Prostate gland (tissue), 2 donors: Measurements from ENCODE around the gene LRFN3. TPM values are rescaled to one million over a fixed set of nuclear protein-coding genes. Genes with fewer than 3 reads are reported as not detected.

Experiments
- DNase-seq: peaks from one replicate; pipeline ENCODE4 v3.0.0-alpha.2; 2019; ENCODE audit warnings: low spot score
- H3K27ac ChIP-seq, 2 donors: fragments of 200-600 bp; sonication (generic); 2 replicates each; pipeline ENCODE4 v1.5.1; 2017 to 2019
- H3K27me3 ChIP-seq: fragments of 200-600 bp; sonication (generic); replicated peaks from 2 replicates; pipeline ENCODE4 v1.5.1; 2019; ENCODE audit not compliant: insufficient read depth
- H3K36me3 ChIP-seq, 2 donors: fragments of 200-600 bp; sonication (generic); 1 replicate in 1 of 2; 2 replicates in 1 of 2; pipeline versions ENCODE4 v1.5.1 to v1.8.1; 2017 to 2019
- H3K4me1 ChIP-seq: fragments of 200-600 bp; sonication (generic); replicated peaks from 2 replicates; pipeline ENCODE4 v1.5.1; 2019
- H3K4me3 ChIP-seq, 2 donors: fragments of 200-600 bp; sonication (generic); 2 replicates each; pipeline ENCODE4 v1.5.1; 2017 to 2019
- H3K9me3 ChIP-seq: fragments of 200-600 bp; sonication (generic); 2 replicates; pipeline ENCODE4 v1.5.1; 2017
- CTCF ChIP-seq, 4 experiments: fragments of 200-600 bp in 2 of 4; fragments of 450-650 bp in 2 of 4; sonication (generic) in 2 of 4; IDR thresholded peaks; 1 replicate in 3 of 4; 2 replicates in 1 of 4; pipeline ENCODE4 v1.5.1; 2016 to 2019; ENCODE audit warnings: antibody characterized with exemption in 4 of 4, mild to moderate bottlenecking in 2 of 4, moderate library complexity in 2 of 4
- POLR2A ChIP-seq: fragments of 450-650 bp; IDR thresholded peaks from one replicate; pipeline ENCODE4 v1.6.1; 2016; ENCODE audit warnings: antibody characterized with exemption, mild to moderate bottlenecking
- POLR2AphosphoS5 ChIP-seq: sonication (generic); formaldehyde crosslinking; IDR thresholded peaks from one replicate; pipeline ENCODE4 v1.6.1; 2017; ENCODE audit warnings: antibody characterized with exemption
- WGBS: methylation state at CpG from one replicate; pipeline ENCODE4 v1.1.5; 2018; 5-methylcytosine and 5-hydroxymethylcytosine counted together
- intact Hi-C: fragments of 100-400 bp; cut with DNase I; formaldehyde crosslinking; loops from one replicate; pipeline ENCODE4 v1.14.2; 2022
- total RNA-seq, 2 donors: library from RNA; depleted of rRNA; stranded (reverse); fragments of >200 nt; gene quantifications; one replicate each; pipeline ENCODE4 v1.1.0, GENCODE V29; 2016

LRFN3 gene
- total RNA-seq, 2 donors from 2014 or later: 21.7 to 32.3 TPM

GRCh38 chr19:35936738-35937268 lies 629 bp downstream of the LRFN3 start:
- WGBS: 23% methylated on average over 11 of the region's 11 CpGs

GRCh38 chr19:35937345-35938281 lies 1.4 kb downstream of the LRFN3 start:
- H3K4me3 ChIP-seq: peak overlapping the region; percentile 72 to 77

More at GRCh38 chr19:35936738-35937268, 629 bp downstream of the LRFN3 start:
- Histone ChIP-seq H3K27ac (peak overlapping the region; percentile 78 to 86), H3K27me3 (no peaks in the 10 kb centered on the region), H3K4me1 (peaks cover 7% of the 10 kb centered on the region), H3K9me3 (no peaks in the 10 kb centered on the region), H3K36me3 (no peaks in the 10 kb centered on the region), H3K4me3 (peak overlapping the region; percentile 72 to 77)
- TF ChIP-seq POLR2AphosphoS5: no peak
- TF ChIP-seq CTCF (IDR thresholded peaks at IDR 0.05): no peak
- no peak for TF ChIP-seq POLR2A
- intact Hi-C loops: loop anchor here (5.0 kb wide), 1 partner anchor 180 kb away; the partner anchor contains the start of genes HSPB6 and PROSER3
- DNase-seq: no peak

GRCh38 chr19:35938282-35939224 lies 2.4 kb downstream of the LRFN3 start:
- 79% methylated on average over 13 of the region's 13 CpGs for WGBS

More at GRCh38 chr19:35937345-35938281, 1.4 kb downstream of the LRFN3 start:
- TF ChIP-seq CTCF (IDR thresholded peaks at IDR 0.05) (no peak), POLR2AphosphoS5 (no peak), POLR2A (no peak)
- no peak for DNase-seq
- Histone ChIP-seq H3K27ac (no peak overlapping the region), H3K36me3 (no peaks in the 10 kb centered on the region), H3K4me1 (peaks cover 7% of the 10 kb centered on the region), H3K27me3 (no peaks in the 10 kb centered on the region), H3K9me3 (no peaks in the 10 kb centered on the region)
- 45% methylated on average over 14 of the region's 14 CpGs for WGBS
- intact Hi-C loops: loop anchor here (5.0 kb wide), 1 partner anchor 180 kb away; the partner anchor contains the start of genes HSPB6 and PROSER3

More at GRCh38 chr19:35938282-35939224, 2.4 kb downstream of the LRFN3 start:
- no peak for DNase-seq
- Histone ChIP-seq H3K36me3 (no peaks in the 10 kb centered on the region), H3K9me3 (no peaks in the 10 kb centered on the region), H3K4me1 (peaks cover 7% of the 10 kb centered on the region), H3K27me3 (no peaks in the 10 kb centered on the region), H3K4me3 (no peak overlapping the region), H3K27ac (no peak overlapping the region)
- intact Hi-C loops: loop anchor here (5.0 kb wide), 1 partner anchor 181 kb away; the partner anchor contains the start of genes HSPB6 and PROSER3
- TF ChIP-seq CTCF (IDR thresholded peaks at IDR 0.05): no peak
- no peak for TF ChIP-seq POLR2A
- no peak for TF ChIP-seq POLR2AphosphoS5
